SHP77 (cell line): Measurements from ENCODE around the gene TSGA10IP.

Source experiments
- DNase-seq, 2 experiments: peaks; one replicate each; lab custom pipeline; 2025; lab: John Stamatoyannopoulos, UW

The TSGA10IP gene

DNA sequence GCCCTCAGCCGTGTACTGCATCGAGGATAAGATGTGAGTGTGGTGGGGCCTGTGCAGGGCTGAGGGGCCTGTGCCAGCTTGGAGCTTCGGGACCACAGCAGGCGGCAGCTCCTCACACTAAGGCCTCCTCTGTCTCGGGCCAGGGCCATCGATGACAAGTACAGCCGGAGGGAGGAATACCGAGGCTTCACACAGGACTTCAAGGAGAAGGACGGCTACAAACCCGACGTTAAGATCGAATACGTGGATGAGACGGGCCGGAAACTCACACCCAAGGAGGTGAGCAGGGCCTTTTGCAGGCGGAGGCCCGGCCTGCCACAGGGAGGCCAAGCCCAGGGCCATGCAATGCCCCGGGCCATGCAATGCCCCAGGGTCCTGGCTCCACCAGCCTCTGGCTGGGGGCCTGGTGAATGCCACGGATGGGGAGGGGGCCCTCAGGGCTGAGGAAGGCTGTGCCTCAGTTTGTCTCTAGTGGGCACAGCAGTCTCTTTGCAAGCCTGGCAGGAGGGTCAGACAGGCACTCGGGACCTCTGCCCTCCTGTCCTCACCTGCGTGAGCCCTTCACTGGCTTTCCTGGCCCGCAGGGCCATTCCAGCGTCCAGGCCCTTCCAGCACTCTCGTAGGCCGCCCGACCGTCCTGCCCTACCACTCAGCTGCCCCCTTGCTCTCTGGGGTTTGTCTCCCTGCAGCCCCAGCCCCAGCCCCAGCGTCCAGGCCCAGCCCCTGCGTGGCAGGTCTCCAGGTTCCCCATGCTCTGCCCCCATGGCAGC lies 32.5 kb downstream of the TSGA10IP start:
- no peak for DNase-seq

DNA sequence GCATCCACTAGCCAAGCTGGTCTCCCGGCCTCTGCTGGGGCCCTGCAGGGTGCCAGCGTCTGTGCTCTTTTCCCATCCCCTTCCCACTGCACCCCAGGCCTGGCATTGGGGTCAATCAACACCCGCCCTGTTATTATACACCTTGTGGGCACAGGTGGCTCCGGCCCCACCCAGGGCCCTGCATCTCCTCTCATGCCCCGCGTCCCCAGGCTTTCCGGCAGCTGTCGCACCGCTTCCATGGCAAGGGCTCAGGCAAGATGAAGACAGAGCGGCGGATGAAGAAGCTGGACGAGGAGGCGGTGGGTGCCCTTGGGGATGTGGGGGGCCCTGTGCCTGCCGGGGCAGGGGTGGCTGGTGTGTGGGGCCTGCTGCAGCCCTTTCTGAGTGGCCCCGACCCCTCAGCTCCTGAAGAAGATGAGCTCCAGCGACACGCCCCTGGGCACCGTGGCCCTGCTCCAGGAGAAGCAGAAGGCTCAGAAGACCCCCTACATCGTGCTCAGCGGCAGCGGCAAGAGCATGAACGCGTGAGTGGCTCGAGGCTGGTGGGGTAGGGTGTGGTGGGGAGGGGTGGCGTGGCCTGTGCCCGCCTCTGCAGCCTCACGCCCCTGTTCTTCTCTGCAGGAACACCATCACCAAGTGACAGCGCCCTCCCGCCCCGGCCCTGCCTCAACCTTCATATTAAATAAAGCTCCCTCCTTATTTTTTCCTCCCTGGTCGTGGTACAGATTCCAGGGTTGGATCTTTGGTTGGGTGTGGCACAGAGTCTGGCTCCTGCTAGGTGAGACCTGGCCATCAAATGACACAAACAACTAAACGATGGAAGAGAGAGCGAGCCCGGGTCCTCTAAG lies 33.3 kb downstream of the TSGA10IP start:
- DNase-seq: no peak

DNA sequence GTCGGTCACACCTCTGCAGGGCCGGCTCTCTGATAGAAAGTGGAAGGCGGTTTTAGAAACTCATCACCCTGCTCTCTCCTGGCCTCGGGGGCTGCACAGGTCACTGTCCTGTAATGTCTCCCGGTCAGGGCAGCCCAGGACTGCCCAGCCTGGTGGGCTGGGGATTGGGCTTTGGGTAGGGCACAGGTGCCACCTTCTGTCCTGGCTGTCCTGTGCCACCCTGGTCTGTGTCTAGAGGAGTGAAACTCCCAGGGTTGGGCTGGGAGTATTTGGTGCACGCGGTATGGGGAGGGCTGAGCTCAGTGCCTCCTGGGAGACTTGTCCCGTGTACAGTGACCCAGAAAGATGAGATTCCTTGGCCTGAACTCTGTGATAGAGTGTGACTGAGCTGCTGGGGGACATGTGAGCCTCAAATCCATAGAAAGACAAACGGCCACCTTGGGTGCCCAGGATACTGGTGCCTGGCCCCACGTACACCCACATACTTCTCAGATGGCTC lies 34.0 kb downstream of the TSGA10IP start:
- DNase-seq: no peak

DNA sequence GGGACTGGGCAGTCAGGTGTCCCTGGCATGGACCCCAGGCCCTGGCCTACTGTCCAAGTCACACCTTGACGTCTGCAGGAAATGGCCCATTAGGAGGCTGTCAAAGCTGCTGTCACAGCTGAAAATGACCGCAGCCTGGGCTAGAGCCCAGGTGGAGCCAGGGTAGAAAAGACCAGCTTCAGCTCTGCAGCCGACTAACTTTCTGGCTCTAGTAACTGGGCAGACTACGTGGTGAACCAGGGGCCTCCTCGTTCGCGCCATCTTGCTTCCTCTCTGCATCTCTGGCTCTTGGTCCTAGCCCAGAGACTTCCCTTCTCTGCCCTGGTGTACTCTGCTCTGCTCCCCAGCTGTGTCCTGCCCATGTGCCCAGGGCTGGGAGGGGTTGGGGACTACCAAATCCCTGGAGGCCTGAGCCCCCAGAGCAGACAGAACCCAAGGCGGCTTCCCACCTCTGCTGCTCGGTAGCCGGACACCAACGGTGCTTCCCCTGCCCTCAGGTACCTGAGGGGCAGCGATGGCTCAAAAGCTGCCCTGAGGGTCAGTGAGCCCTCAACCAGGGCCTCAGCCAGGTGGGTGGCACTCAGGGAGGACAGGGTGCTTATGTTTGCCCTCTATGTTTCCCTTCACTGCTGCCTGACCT lies 35.9 kb downstream of the TSGA10IP start:
- DNase-seq: no peak

DNA sequence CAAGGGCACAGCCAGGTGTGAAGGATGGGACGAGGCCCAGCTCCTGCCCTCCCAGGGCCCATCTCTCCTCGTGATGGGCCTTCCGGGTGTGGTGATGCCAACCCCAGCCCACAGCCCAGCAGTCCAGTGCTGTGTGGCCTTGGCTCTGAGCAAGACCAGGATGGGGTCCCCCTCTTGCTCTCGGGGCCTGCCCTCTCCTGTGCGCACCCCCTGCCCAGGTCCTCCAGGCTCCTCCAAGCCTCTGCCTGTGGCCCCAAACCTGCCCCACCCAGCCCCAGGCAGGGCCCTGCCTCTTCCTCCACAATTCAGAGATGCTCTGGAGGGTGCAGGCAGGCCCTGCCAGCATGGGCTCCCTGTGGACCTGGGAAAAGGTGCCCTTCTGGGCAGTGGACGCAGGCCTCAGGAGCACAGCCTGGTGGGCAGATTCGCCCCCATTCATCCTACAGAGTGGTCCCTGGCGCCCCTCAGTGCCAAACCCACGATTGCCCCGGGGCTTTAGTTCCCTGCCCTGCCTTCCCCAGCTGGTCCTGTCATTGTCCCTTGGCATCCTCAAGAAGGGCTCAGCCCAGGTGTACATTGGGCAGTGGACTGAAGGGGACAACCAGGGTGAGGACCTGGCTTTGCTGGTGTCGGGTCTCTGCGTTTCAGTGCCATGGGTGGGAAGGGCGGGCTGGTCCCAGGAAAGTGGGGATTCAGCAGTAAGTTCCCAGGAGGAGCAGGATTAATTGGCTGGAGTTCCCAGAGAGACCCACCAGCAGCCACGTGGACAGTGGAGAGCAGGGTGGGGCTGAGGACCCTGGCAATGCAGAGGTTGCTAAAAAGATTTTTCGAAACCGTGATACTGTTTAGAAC lies 36.9 kb downstream of the TSGA10IP start:
- no peak for DNase-seq

DNA sequence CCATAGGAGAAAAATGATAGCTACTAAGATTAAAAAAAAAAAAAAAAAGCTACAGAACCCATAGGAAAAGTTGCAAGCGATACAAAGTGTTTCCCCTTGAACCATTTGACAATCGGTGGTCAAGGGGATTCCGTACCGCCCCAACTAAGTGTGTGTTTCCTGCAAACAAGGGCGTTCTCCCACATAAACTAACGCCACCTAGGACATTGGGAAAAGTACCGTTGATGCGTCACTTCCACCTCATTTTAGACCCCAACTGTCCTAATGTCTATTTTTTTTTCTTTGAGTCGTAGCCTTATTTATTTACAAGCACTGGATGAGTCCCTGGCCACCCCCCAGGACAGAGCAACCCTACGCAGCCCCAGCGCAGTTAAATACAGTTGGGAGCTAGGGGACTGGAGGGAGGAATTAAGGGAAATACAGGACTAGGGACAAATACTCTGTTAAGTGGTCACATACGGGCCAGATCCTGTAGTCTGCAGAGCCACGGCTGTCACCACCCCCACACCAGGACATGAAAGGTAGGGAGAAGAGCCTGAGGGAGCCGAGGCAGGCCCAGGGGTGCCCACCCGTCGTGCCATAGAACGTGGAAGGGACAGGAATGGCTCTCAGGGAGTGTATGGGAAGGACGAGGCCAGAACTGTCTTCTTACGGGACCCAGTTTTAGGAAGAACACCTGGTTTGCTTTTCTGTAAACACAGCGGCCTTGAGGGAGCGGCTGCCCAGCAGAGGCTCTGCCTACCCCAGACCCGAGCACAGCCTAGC lies 37.7 kb downstream of the TSGA10IP start:
- DNase-seq: no peak

DNA sequence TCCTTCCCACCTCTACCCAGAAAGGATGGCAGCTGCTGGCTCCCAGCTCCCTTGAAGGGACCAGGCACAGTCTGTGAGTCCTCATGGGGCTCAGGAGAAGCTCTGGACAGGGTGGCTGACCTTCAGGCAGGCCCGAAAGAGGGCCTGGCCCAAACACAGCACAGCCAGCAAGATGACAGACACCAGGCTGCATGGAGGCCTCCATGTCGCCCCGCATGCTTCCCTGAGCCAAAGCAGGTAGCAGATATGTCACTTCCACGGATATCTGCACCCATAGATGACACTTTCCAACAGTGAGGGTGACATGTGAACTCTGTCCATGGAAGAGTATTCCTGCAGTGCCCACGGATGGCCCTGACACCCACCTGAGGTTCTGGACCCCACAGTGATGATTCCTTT lies 38.3 kb downstream of the TSGA10IP start:
- no peak for DNase-seq

DNA sequence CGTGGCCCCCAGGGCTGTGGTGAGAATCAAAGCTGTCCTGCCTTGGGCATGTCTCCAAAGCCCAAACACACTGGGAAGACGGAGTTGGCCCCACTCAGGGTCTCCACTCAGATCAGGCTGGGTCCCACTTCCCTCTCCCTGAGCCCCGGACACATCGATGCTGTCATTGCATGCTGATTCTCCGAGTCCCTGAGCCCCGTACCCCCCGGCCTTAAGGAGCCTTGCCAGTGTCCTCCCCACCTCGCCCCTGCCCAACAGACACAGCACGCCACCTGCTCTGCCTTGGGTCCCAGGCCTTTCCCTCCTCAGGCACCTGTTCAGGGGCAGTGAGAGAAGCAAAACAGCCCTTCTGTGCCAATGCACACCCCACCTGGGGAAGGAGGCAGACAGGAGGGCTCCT lies 42.1 kb downstream of the TSGA10IP start:
- DNase-seq: no peak

DNA sequence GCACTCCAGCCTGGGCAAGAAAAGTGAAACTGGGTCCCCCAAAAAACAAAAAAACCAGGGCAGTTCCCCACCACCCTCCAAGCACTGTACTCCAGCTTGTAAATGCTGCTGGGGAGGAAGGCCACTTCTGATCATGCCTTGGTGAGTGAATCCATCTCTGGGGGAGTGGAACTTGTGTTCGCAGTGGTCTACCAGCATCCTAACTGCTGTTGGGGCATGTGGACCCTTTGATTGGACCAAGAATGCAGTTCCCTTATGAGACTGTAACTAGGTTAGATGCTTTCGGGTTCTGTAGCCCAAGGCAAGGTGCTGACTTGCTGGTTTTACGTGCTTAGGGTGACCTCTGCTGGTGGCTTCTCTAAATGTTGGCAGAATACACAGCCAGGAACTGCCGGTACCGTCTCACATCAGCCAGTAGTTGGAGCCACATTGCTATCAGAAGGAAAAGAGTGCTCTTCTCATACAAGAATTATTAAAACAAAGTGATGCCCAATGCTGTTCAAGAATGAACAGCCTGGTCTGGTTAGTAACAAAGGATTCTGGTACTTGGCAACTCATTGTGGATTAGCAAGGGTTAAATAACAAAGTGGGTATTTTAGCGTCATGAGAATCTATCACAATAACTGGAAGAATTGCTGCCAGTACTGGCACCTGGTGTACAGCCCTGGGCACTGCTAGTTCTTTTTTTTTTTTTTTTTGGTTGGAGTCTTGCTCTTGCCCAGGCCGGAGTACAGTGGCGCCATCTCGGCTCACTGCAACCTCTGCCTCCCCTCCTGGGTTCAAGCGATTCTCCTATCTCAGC lies 43.7 kb downstream of the TSGA10IP start:
- DNase-seq: peak; percentile 79 to 87

DNA sequence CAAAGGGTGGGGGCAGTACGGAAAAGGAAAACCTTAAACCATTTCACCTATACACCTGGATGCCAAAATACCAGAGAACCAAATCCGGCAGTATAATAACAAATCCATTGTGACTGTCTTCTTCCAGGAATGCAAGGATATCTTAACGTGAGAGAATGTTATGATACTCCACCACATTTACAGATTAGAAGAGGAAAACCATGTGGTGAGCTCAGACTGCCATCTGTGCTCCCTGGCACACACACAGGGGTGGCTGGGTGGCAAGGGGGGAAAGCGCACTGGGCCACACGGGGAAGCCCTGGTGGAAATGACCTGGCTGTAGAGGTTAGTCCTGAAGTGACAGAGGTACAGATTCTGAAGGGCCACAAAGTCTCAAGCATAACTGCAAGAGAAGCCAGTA lies 46.8 kb downstream of the TSGA10IP start:
- no peak for DNase-seq

DNA sequence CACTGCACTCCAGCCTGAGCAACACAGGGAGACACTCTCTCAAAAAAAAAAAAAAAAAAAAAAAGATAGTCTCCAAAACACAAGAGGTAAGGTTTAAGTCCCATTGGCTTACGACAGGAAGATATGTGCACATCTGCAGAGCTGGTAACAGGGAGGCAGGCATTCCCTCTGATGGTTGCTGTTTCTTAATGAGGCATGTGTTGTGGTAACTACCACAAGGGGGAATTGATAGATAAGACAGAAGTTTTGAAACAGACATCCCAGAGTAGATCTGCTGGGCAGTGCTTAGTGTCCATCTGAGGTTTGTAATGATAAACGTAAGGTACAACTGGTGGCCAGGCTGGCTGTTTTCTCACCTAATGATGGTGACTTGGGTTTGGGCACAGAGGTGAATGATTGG lies 52.0 kb downstream of the TSGA10IP start:
- no peak for DNase-seq

DNA sequence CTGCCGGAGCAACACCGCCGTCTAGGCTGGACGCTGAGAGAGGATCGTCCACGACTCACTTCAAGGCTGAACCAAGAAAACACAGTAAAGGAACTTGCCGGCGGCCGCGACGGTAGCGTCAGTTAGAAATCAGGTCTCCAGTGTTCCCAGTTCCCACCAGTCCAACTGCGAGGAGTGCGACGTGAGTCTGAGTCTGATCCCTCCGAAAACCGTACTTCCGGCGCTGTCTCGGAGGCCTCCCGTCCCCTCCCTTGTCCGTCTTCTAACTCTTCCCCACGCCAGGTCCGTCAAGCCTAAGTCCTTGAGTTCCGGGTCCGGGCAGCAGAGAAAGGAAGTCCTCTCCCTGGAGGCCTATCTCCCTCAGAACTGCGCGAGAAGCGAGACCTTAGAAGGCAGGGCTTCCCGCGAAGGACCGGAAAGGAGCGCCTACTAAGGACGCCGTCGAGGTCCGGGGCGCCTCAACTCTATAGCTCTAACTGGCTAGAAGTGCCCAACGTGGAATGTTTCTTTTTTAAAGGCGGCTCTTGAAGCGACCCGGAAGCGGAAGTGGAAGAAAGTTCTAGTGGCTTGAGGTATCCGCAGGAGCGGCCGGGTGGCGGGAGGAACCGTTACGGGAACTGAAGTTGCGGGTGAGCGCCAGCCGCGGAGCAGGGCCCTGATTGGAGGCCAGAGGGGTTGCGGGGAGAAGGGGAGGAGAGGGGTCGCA lies 56.8 kb downstream of the TSGA10IP start, which contains the start of the genes BANF1 and EIF1AD:
Gene BANF1 (plus strand): TSS at position 562 of the 706 bp plus-strand sequence. CDS start 748 bp downstream, outside the sequence.
Gene EIF1AD (minus strand): TSS at position 216 of the 706 bp plus-strand sequence. CDS start 1,768 bp downstream, outside the sequence.
- peak; percentile 98 to 100 for DNase-seq

DNA sequence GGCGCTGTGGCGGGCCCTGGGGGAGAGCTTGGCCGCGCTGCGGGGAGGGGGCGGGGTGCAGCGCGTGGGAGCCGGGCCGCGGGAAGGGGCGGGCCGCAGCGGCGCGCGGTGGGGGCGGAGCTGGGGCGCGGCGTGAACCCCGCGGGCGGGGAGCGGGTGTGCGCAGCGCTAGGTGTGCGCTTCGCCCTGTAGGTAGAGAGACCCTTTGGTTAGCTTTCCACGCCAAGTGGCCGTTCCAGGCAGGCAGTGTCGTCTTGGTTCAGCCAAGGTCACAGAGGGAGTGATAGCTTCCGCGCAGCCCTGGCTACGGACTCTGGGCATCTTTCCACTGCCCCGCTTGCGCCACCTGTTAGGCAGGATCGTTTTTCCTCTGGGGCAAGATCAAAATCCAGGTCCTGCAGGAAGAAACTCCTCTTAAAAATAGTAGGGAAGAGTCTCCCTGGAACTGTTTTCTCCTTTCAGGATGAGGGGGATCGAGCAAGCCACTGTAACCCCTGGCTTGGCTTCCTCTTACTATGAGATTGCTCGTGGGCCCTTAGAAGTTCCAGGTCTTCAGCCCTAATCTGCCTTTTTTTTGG lies 57.5 kb downstream of the TSGA10IP start:
- no peak for DNase-seq

DNA sequence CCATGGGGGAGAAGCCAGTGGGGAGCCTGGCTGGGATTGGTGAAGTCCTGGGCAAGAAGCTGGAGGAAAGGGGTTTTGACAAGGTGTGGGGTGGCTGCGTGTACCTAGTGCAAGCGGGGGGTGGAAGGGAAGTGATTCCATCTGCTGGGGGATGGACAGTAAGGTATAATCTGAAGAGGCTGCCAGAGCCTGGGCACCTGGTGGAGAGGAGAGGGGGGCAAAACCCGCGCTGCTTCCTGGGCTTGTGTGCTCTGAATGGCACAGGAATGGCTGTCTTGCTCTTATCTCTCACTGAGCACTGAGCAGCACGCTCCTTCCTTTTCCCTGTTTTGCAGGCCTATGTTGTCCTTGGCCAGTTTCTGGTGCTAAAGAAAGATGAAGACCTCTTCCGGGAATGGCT lies 58.0 kb downstream of the TSGA10IP start:
- no peak for DNase-seq

DNA sequence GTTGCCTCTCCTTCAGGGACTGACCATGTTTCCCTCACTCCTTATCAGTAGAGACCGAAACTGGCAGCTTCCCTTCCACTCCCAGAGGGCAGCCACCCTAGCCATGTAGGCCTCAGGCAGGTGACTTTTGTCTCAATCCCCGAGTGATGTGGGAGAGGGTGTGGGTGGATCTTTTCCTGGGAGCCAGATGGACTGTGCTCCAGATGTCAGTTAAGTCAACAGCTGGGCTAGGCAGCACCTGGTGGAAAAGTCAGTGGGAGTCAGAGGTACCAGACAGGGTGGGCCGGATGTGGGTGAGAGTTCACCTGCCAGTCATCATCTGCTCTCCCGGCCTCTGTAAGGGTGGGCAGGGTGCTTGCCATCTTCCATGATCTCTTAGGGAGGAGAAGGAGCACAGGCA lies 58.9 kb downstream of the TSGA10IP start:
- no peak for DNase-seq

DNA sequence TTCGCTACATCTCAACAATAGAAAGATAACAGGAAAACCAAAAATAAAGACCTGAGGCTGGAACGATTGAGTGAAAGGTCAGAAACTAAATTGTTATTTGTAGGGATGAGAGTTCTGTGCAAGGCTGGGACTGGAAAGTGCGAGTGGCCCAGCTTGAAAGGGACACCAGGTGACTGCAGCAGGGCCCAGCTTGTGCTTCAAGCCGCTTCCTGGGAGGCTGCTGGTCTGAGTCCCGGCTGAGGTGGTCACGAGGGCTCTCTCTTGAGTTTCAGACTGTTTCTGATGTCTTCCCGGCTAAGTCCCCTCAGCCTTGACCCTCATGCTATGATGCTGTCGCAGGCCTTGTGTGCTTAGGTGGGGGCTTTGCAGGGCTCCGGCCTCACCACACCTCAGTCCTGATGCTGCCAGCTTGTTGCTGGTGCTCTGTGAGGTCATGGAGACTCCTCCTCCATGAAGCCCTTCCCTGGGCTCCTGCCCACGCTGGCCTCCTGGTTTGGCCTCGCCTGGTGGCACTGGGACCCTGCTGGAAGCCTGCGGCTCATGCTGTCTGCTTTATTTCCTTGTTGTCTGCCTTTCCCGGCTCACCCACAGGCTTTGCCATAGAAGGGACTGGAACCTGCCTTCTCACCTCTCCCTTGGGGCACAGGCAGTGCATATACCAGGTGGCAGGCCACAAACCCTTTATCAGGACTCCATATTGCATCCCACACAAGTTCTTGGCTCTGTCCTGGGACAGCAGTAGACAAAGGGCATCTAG lies 61.0 kb downstream of the TSGA10IP start:
- DNase-seq: no peak

DNA sequence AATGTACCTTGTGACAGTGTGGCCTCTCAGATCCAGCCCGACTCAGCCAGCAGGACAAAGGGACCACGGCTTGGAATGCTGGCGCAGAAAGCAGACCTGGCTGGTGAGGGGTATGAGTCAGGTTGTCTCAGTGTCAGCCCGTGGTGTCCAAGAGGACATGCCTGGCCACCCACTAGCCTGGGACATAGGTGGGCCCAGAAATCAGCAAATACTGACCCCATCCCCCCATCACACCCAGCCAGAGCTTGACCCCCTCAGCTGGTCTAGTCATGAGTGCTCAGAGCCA lies 61.6 kb downstream of the TSGA10IP start:
- DNase-seq: no peak

DNA sequence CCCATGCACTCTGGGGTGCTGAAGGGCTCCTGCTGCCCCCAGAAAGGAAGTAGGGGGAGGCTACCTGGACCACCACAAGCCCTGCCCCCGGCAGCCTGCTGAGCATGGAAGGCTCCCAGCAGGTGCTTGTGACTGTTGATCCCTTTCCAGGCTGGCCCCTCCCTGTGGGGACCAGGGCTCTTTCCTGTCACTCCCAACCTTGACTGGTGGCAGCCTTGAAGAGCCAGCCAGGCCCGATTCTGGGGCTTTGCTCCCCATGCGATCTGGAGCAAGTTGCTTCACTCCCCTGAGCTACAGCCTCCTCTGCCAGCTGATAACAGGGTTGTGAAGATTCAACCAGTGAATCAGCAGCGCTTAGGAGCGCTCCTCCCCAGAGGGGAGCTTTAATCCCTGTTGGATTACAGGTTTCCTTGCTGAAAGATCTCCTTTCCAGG lies 61.9 kb downstream of the TSGA10IP start:
- no peak for DNase-seq
